CD14-positive monocyte (primary cell): ENCODE measurements around the gene MORN5. TPM values are rescaled to one million over a fixed set of nuclear protein-coding genes. Genes with fewer than 3 reads are reported as not detected.

ENCODE experiments used
- DNase-seq, 3 donors: peaks; one replicate each; pipeline ENCODE4 v3.0.0-alpha.2; 2011 to 2022
- H2AFZ ChIP-seq: 2 replicates; pipeline ENCODE4 v1.6.0; 2012; ENCODE audit warnings: mild to moderate bottlenecking, low read depth, low read length, inconsistent platforms; ENCODE audit not compliant: insufficient read depth, poor library complexity, severe bottlenecking
- H3K27ac ChIP-seq, 2 donors: 1 replicate in 1 of 2; 2 replicates in 1 of 2; pipeline ENCODE4 v1.5.1; 2012 to 2013; ENCODE audit warnings: low read length in 2 of 2, control low read depth in 1 of 2, inconsistent platforms in 1 of 2, low read depth in 1 of 2, mild to moderate bottlenecking in 1 of 2
- H3K27me3 ChIP-seq, 2 donors: one replicate each; pipeline versions ENCODE4 v1.6.0 to v1.6.1; 2011 to 2013; ENCODE audit warnings: low read length in 2 of 2; ENCODE audit not compliant: control insufficient read depth in 2 of 2, insufficient read depth in 2 of 2
- H3K36me3 ChIP-seq, 2 donors: replicated peaks in 1 of 2; 1 replicate in 1 of 2; 2 replicates in 1 of 2; pipeline versions ENCODE4 v1.5.1 to v1.6.1; 2012 to 2013; ENCODE audit warnings: low read length in 2 of 2, control low read depth in 1 of 2, inconsistent platforms in 1 of 2, mild to moderate bottlenecking in 1 of 2; ENCODE audit not compliant: insufficient read depth in 2 of 2, control insufficient read depth in 1 of 2
- H3K4me1 ChIP-seq, 2 donors: 1 replicate in 1 of 2; 2 replicates in 1 of 2; pipeline versions ENCODE4 v1.5.1 to v1.6.1; 2012 to 2013; ENCODE audit warnings: low read length in 2 of 2, control low read depth in 1 of 2, inconsistent platforms in 1 of 2, mild to moderate bottlenecking in 1 of 2, moderate library complexity in 1 of 2; ENCODE audit not compliant: insufficient read depth in 2 of 2, control insufficient read depth in 1 of 2
- H3K4me2 ChIP-seq: replicated peaks from 2 replicates; pipeline ENCODE3; 2012; ENCODE audit warnings: low read length, moderate library complexity, mild to moderate bottlenecking; ENCODE audit not compliant: poor library complexity, severe bottlenecking; ENCODE audit errors: extremely low read depth
- H3K4me3 ChIP-seq, 3 experiments: fragments of 200-600 bp in 1 of 3; sonication (generic) in 1 of 3; replicated peaks in 1 of 3; 1 replicate in 2 of 3; 2 replicates in 1 of 3; pipeline ENCODE4 v1.5.1; 2011 to 2013; ENCODE audit warnings: low read length in 3 of 3, mild to moderate bottlenecking in 3 of 3, control low read depth in 2 of 3, low read depth in 2 of 3, inconsistent platforms in 1 of 3, moderate library complexity in 1 of 3
- H3K79me2 ChIP-seq: 2 replicates; pipeline ENCODE4 v1.6.0; 2012; ENCODE audit warnings: mild to moderate bottlenecking, control low read depth, inconsistent platforms, low read length, moderate library complexity; ENCODE audit not compliant: insufficient read depth
- H3K9ac ChIP-seq: 2 replicates; pipeline ENCODE4 v1.6.0; 2017; ENCODE audit warnings: low read length, mild to moderate bottlenecking; ENCODE audit not compliant: insufficient read depth, poor library complexity, severe bottlenecking
- H3K9me3 ChIP-seq, 2 donors: replicated peaks in 1 of 2; 1 replicate in 1 of 2; 2 replicates in 1 of 2; pipeline versions ENCODE4 v1.5.1 to v1.6.1; 2012 to 2013; ENCODE audit warnings: low read length in 2 of 2, control low read depth in 1 of 2; ENCODE audit not compliant: control insufficient read depth in 1 of 2, insufficient read depth in 1 of 2
- H4K20me1 ChIP-seq: 2 replicates; pipeline ENCODE4 v1.6.0; 2012; ENCODE audit warnings: mild to moderate bottlenecking, low read length, control low read depth, moderate library complexity; ENCODE audit not compliant: insufficient read depth
- H3K27ac Mint-ChIP-seq, 7 donors: one replicate each; pipeline ENCODE4 v1.8.0; 2020; ENCODE audit warnings: mild to moderate bottlenecking in 7 of 7, mixed read lengths in 7 of 7, moderate library complexity in 6 of 7, inconsistent platforms in 2 of 7
- H3K27me3 Mint-ChIP-seq, 3 donors: one replicate each; pipeline ENCODE4 v1.8.0; 2021 to 2022; ENCODE audit warnings: low read depth in 3 of 3, mild to moderate bottlenecking in 3 of 3, mixed read lengths in 3 of 3, moderate library complexity in 3 of 3, inconsistent platforms in 1 of 3
- H3K36me3 Mint-ChIP-seq, 2 donors: one replicate each; pipeline ENCODE4 v1.8.0; 2020; ENCODE audit warnings: mixed read lengths in 2 of 2, inconsistent platforms in 1 of 2, mild to moderate bottlenecking in 1 of 2
- H3K4me1 Mint-ChIP-seq: one replicate; pipeline ENCODE4 v1.8.0; 2020; ENCODE audit warnings: mild to moderate bottlenecking, mixed read lengths
- H3K4me3 Mint-ChIP-seq, 2 donors: one replicate each; pipeline ENCODE4 v1.8.0; 2020; ENCODE audit warnings: mild to moderate bottlenecking in 2 of 2, mixed read lengths in 2 of 2, moderate library complexity in 1 of 2
- H3K9me3 Mint-ChIP-seq, 7 donors: one replicate each; pipeline ENCODE4 v1.8.0; 2020 to 2022; ENCODE audit warnings: mixed read lengths in 7 of 7, mild to moderate bottlenecking in 6 of 7, moderate library complexity in 6 of 7, inconsistent platforms in 2 of 7
- CTCF ChIP-seq: fragments of 200-600 bp; IDR thresholded peaks from one replicate; pipeline ENCODE4 v1.8.0; 2022; ENCODE audit warnings: antibody characterized with exemption, mild to moderate bottlenecking
- WGBS: methylation state at CpG from one replicate; pipeline ENCODE4 v1.1.5; 2013; ENCODE audit warnings: missing lambda C conversion rate; ENCODE audit not compliant: insufficient coverage; 5-methylcytosine and 5-hydroxymethylcytosine counted together
- intact Hi-C, 2 donors: fragments of 100-400 bp; cut with micrococcal nuclease; formaldehyde crosslinking; loops; one replicate each; pipeline versions ENCODE4 v1.15.0 to v1.15.1; 2023
- polyA plus RNA-seq, 3 donors: library from polyadenylated mRNA; depleted of rRNA in 1 of 3; unstranded in 2 of 3; stranded (reverse) in 1 of 3; fragments of 300-500 nt in 2 of 3; fragments of >200 nt in 1 of 3; fragmentation: Illumina TruSeq in 2 of 3; gene quantifications; 1 replicate in 2 of 3; 2 replicates in 1 of 3; pipeline ENCODE4 v1.2.3, GENCODE V29; 2012 to 2021

MORN5 gene
- polyA plus RNA-seq, 3 donors = not detected

GRCh38 chr9:122195875-122196274 is 36.2 kb downstream of the MORN5 start:
- Histone ChIP-seq H3K27me3 (no peaks in the 10 kb centered on the region), H3K79me2 (no peaks in the 10 kb centered on the region), H3K27ac (no peak overlapping the region), H2AFZ (no peak overlapping the region), H3K9ac (peak overlapping the region; percentile 4), H3K4me2 (no peak overlapping the region), H4K20me1 (no peaks in the 10 kb centered on the region), H3K36me3 (no peaks in the 10 kb centered on the region), H3K4me3 (no peak overlapping the region), H3K4me1 (no peaks in the 10 kb centered on the region), H3K9me3 (no peaks in the 10 kb centered on the region)
- no peaks in the 10 kb centered on the region for H3K36me3 Mint-ChIP-seq
- H3K27ac Mint-ChIP-seq = no peak overlapping the region
- no peaks in the 10 kb centered on the region for H3K9me3 Mint-ChIP-seq
- H3K4me1 Mint-ChIP-seq = no peaks in the 10 kb centered on the region
- DNase-seq = no peak
- no peak for TF ChIP-seq CTCF
- H3K27me3 Mint-ChIP-seq = peaks cover 0 to 5% (median 2%) of the 10 kb centered on the region in 3 donors
- no CpG with 5 or more reads among the region's 4 CpGs for WGBS
- H3K4me3 Mint-ChIP-seq = no peak overlapping the region
- intact Hi-C loops = no loop called here

- Histone ChIP-seq H3K9me3 (no peaks in the 10 kb centered on the region), H3K79me2 (no peaks in the 10 kb centered on the region), H3K27me3 (no peaks in the 10 kb centered on the region), H3K9ac (no peak overlapping the region), H4K20me1 (no peaks in the 10 kb centered on the region), H3K36me3 (no peaks in the 10 kb centered on the region), H3K4me1 (no peaks in the 10 kb centered on the region), H3K27ac (no peak overlapping the region), H3K4me3 (no peak overlapping the region), H3K4me2 (no peak overlapping the region), H2AFZ (no peak overlapping the region)
- no peak overlapping the region for H3K4me3 Mint-ChIP-seq
- no peaks in the 10 kb centered on the region for H3K4me1 Mint-ChIP-seq
- intact Hi-C loops = no loop called here
- WGBS = 87% methylated on average over 7 of the region's 7 CpGs
- TF ChIP-seq CTCF = no peak
- DNase-seq = no peak
- peaks cover 0 to 5% (median 2%) of the 10 kb centered on the region in 3 donors for H3K27me3 Mint-ChIP-seq
- no peak overlapping the region for H3K27ac Mint-ChIP-seq
- no peaks in the 10 kb centered on the region for H3K9me3 Mint-ChIP-seq
- H3K36me3 Mint-ChIP-seq = no peaks in the 10 kb centered on the region
Observed at GRCh38 chr9:122197426-122197825, 37.7 kb downstream of the MORN5 start.
